ENCODE data around the gene TOM1L2. TPM values are rescaled to one million over a fixed set of nuclear protein-coding genes. Genes with fewer than 3 reads are reported as not detected.

The TOM1L2 gene
- total RNA-seq (2014; rRNA removed; shearing (Covaris generic)): 3.1 and 4.6 TPM in 2 replicates

DNA sequence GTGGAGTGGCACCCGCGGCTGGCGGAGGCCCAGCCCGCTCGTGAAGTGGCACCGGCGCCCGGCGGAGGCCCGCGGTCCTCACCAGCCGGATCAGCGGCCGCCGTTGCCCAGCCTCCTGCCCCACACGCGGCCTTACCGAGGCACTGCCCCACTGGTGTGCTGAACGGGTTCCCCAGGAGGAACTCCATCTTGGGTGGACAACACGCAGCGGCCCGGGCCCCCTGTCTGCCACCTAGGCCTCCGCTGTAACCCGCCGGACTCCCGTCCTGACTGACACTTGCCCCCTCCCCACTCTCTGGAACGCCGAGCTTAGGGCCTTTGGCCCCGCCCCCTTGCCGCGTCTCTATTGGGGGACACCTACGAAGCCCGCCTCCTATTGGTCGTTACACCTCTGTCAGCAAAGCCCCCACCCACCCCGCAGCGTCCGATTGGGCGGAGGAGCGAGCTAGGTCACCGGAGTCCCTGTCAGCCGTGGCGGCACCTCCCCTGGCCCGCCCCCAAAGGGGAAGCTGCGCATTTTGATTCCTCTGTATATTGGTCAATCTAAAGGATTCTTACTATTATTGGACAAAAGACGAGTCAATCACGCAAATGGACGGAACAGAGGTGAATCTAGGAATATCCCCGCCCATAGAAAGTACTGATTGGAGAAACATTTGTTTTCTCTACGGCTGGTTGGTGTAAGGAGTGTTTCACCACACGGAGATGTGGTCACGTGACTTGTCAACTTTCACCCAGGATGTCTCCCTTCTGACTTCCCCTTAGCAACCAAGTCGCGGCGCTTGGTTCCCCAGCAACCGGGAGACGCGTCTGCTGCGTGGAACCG lies at the start of gene TOM1L2, which contains the start of gene DRC3:
Gene TOM1L2, minus strand, starts transcription at position 275 of the 826 bp plus-strand sequence. Its CDS starts 87 bp downstream, at position 188.
Gene DRC3, plus strand, starts transcription at position 737 of the 826 bp plus-strand sequence. CDS start 4,737 bp downstream, outside the sequence.
- H3K27me3 ChIP-seq (ENCODE audit: control insufficient read depth, insufficient read depth, low read length): no peaks in the 10 kb centered on the region
- H3K36me3 ChIP-seq (replicated peaks; ENCODE audit: control insufficient read depth, insufficient read depth, low read length): no peaks in the 10 kb centered on the region
- peak; percentile 99 for DNase-seq
- H3K4me3 ChIP-seq (ENCODE audit: insufficient read depth, low read depth, low read length): peak within 1 kb of the TSS; percentile 68

DNA sequence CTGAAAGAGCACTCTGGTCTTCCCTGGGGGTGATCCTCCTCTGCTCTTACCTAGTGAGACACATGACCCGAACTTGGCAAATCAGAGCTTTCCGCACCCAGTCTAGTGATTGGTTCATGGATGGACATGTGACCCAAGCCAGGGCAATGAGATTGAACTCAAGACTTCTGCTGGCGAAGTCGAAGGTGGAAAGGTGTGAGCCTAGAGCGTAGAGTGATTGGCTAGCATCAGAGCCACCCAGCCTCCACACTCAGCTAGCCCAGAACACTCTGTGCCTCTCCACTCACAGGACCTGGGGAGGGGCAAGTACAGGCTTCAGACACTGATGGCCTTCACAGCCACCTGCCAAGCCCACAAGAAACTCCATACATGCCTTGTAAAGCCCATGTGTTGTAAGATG lies 49.2 kb upstream of the TOM1L2 start:
- Histone ChIP-seq H3K36me3 (replicated peaks; ENCODE audit: control insufficient read depth, insufficient read depth, low read length) (peaks cover 4% of the 10 kb centered on the region), H3K4me3 (ENCODE audit: insufficient read depth, low read depth, low read length) (no peak overlapping the region), H3K27me3 (ENCODE audit: control insufficient read depth, insufficient read depth, low read length) (no peaks in the 10 kb centered on the region)
- no peak for DNase-seq

DNA sequence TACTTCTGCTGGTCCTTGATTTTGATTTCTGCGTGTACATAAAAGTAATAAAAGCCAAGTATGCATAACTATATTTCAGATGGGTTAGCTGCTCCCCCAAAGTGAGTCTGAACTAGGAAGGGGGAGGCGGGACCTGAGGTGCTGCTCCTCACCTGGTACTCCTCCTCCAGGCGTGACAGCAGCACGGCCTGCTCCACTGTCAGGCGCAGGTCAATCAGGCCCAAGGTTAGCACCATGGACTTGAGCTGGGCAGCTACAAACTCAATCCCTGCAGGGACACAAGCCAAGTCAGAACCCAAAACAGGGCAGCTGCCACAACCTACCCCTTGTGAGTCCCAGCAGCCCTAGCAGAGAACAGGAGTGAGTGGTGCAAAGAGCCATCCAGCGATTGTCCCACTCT lies 48.8 kb upstream of the TOM1L2 start:
- no peak for DNase-seq
- H3K36me3 ChIP-seq (replicated peaks; ENCODE audit: control insufficient read depth, insufficient read depth, low read length): peaks cover 2% of the 10 kb centered on the region

DNA sequence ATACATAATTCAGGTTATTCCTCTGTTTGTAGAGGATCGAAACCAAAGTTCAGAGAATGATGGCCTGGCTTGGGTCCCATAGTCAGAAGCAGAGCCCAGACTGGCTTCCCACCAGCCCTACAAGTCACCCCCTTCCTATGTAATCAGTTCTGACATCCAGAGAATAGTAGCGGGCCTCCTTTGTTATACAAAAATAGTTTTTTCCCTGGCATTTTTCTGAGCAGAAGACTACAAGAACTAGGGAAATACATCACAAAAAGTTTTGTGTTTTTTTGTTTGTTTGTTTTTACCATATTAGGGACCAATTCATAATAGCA lies 47.6 kb upstream of the TOM1L2 start:
- no peaks in the 10 kb centered on the region for H3K27me3 ChIP-seq (ENCODE audit: control insufficient read depth, insufficient read depth, low read length)
- no peak overlapping the region for H3K4me3 ChIP-seq (ENCODE audit: insufficient read depth, low read depth, low read length)
- DNase-seq: no peak
- H3K36me3 ChIP-seq (replicated peaks; ENCODE audit: control insufficient read depth, insufficient read depth, low read length): peaks cover 2% of the 10 kb centered on the region

More for the DNA sequence above, 48.8 kb upstream of the TOM1L2 start:
- H3K4me3 ChIP-seq (ENCODE audit: insufficient read depth, low read depth, low read length): no peak overlapping the region
- no peaks in the 10 kb centered on the region for H3K27me3 ChIP-seq (ENCODE audit: control insufficient read depth, insufficient read depth, low read length)

DNA sequence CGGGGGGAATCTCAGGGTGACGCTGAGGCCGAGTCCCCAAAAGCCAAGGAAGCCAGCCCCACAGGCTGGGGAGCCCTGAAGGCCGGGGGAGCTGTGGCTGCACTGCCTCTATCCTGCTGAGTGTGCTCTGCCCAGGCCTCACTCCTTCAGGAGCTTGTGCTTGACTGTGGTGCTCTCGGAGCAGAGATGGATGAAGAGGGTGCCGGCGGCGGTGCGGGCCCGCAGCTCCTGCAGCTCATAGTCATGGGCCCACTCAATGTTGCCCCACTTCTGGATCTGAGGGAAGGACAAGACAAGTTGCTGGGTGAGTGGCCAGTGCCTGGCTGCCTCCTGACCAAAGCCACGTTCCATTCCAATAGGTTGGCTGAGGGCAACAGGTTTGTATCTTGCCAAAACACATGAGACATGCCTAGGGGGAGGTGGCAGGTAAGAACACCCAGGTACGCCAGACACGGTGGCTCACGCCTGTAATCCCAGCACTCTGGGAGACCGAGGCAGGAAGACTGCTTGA lies 46.3 kb upstream of the TOM1L2 start:
- Histone ChIP-seq H3K27me3 (ENCODE audit: control insufficient read depth, insufficient read depth, low read length) (no peaks in the 10 kb centered on the region), H3K36me3 (replicated peaks; ENCODE audit: control insufficient read depth, insufficient read depth, low read length) (peaks cover 2% of the 10 kb centered on the region), H3K4me3 (ENCODE audit: insufficient read depth, low read depth, low read length) (no peak overlapping the region)
- no peak for DNase-seq

DNA sequence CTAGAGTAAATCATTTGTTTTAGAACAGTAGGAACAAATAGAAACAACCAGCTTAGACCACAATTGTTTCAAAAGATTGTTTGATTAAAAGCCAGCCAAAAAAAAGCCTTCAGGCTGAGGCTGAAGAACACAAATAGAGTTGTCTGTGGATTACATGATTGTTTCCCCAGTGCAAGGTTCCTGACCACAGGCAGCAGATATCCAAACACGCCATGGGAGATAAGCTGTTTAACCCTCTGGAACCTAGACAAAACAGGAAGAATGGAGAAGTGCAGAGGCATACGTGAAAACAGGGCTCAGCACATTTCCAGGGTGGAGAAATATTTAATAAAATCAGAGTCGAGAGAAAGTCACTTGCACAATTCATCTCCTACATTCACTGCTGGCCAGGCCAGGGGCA lies 45.8 kb upstream of the TOM1L2 start:
- Histone ChIP-seq H3K4me3 (ENCODE audit: insufficient read depth, low read depth, low read length) (no peak overlapping the region), H3K27me3 (ENCODE audit: control insufficient read depth, insufficient read depth, low read length) (no peaks in the 10 kb centered on the region), H3K36me3 (replicated peaks; ENCODE audit: control insufficient read depth, insufficient read depth, low read length) (peaks cover 2% of the 10 kb centered on the region)
- DNase-seq: no peak

GRCh38 chr17:18016426-18016825 lies 44.2 kb upstream of the TOM1L2 start:
- Histone ChIP-seq H3K36me3 (replicated peaks; ENCODE audit: control insufficient read depth, insufficient read depth, low read length) (no peaks in the 10 kb centered on the region; the same call in none of the 2 replicates), H3K27me3 (ENCODE audit: control insufficient read depth, insufficient read depth, low read length) (no peaks in the 10 kb centered on the region), H3K4me3 (ENCODE audit: insufficient read depth, low read depth, low read length) (no peak overlapping the region)
- no peak for DNase-seq

- H3K27me3 ChIP-seq (ENCODE audit: control insufficient read depth, insufficient read depth, low read length): no peaks in the 10 kb centered on the region
These were observed 43.4 kb upstream of the TOM1L2 start for GRCh38 chr17:18015593-18015992.

GRCh38 chr17:18014006-18014405 lies 41.8 kb upstream of the TOM1L2 start:
- Histone ChIP-seq H3K27me3 (ENCODE audit: control insufficient read depth, insufficient read depth, low read length) (no peaks in the 10 kb centered on the region), H3K4me3 (ENCODE audit: insufficient read depth, low read depth, low read length) (no peak overlapping the region), H3K36me3 (replicated peaks; ENCODE audit: control insufficient read depth, insufficient read depth, low read length) (no peaks in the 10 kb centered on the region)
- no peak for DNase-seq

More at GRCh38 chr17:18015593-18015992, 43.4 kb upstream of the TOM1L2 start:
- Histone ChIP-seq H3K4me3 (ENCODE audit: insufficient read depth, low read depth, low read length) (no peak overlapping the region), H3K36me3 (replicated peaks; ENCODE audit: control insufficient read depth, insufficient read depth, low read length) (no peaks in the 10 kb centered on the region)
- DNase-seq: no peak

GRCh38 chr17:18011286-18011685 lies 39.1 kb upstream of the TOM1L2 start:
- H3K36me3 ChIP-seq (replicated peaks; ENCODE audit: control insufficient read depth, insufficient read depth, low read length): no peaks in the 10 kb centered on the region
- H3K27me3 ChIP-seq (ENCODE audit: control insufficient read depth, insufficient read depth, low read length): no peaks in the 10 kb centered on the region; the same call in 1 of the 2 replicates
- H3K4me3 ChIP-seq (ENCODE audit: insufficient read depth, low read depth, low read length): no peak overlapping the region
- DNase-seq: no peak

DNA sequence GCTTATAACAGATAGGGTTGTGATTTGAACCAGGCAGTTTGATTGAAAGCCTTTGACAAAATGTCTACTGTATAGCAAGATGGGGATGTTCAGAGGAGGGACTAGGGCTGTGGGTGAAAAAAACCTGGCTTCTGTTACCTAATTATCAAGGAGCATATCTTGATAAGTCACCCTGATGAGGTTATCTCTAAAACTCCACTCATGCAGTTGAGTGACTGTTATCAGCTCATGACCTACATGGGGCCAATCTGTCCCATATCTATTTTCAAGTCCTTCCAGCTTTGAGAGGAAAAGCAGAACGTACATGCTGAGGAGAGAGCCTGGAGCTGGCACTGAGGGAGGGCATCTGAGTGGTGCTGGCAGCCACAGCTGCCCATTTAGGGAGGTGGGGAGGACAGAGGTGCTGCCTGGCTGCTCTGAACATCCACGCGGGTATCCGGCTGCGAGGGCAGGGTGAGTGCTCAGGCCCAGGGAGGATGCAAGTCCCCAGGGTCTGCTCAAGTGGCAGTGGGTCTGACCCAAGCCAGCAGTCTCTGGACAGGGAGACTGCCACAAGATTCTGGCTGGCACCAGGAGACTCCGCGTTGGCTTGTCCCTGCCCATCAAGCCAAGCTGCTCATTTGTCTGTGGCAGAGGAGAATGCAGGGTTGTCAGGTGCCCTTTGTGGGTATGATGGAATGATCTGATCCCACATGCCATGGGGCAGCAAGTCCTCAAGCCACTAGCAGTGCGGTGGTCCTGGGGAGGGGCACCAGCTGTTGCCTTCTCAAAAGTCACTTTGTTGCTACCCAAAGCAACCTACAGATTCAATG lies 37.6 kb upstream of the TOM1L2 start:
- H3K36me3 ChIP-seq (replicated peaks; ENCODE audit: control insufficient read depth, insufficient read depth, low read length): no peaks in the 10 kb centered on the region
- no peak overlapping the region for H3K4me3 ChIP-seq (ENCODE audit: insufficient read depth, low read depth, low read length)
- no peaks in the 10 kb centered on the region; the same call in 1 of the 2 replicates for H3K27me3 ChIP-seq (ENCODE audit: control insufficient read depth, insufficient read depth, low read length)
- DNase-seq: no peak

- no peak overlapping the region for H3K4me3 ChIP-seq (ENCODE audit: insufficient read depth, low read depth, low read length)
- no peaks in the 10 kb centered on the region; the same call in 1 of the 2 replicates for H3K27me3 ChIP-seq (ENCODE audit: control insufficient read depth, insufficient read depth, low read length)
- H3K36me3 ChIP-seq (replicated peaks; ENCODE audit: control insufficient read depth, insufficient read depth, low read length): no peaks in the 10 kb centered on the region
- DNase-seq: no peak
These were observed 36.5 kb upstream of the TOM1L2 start for GRCh38 chr17:18008496-18009268.

DNA sequence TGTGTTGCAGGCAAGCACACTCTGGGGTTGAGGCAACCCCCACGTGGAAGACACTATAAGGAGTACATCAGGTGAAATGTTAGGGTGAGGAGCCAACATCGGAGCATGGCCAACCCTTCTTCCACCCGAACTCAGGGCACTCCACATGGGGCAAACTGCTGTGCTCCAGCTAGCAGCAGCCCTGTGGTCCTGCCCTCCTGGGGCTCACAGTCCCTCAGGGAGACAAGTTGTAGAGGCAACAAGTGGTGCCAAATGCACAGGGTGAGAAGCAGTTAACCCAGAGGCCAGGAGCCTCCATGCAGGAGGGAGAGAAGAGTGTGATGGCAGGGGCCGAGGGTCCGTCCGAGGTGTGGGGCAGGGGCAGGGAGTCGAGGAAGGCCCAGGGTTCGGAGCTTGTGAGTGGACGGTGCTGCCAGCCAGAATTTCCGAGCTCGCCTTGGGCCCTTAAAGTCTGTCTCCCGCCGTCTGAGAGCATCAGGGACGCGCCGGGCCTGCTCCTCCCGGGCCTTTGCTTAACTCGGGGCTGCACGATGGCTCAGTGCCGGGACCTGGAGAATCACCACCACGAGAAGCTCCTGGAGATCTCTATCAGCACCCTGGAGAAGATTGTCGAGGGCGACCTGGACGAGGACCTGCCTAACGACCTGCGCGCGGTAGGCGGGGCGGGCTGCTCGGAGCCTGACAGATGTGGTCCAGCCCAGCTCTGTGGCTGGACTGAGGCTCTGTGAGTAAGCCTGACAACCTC lies 34.5 kb upstream of the TOM1L2 start:
- Histone ChIP-seq H3K27me3 (ENCODE audit: control insufficient read depth, insufficient read depth, low read length) (no peaks in the 10 kb centered on the region; the same call in 1 of the 2 replicates), H3K36me3 (replicated peaks; ENCODE audit: control insufficient read depth, insufficient read depth, low read length) (no peaks in the 10 kb centered on the region), H3K4me3 (ENCODE audit: insufficient read depth, low read depth, low read length) (peak overlapping the region; percentile 19)
- DNase-seq: peak; percentile 93

All from H7 (cell line).